A673 (cell line): ENCODE data around the gene KDR.

Experiments
- EZH2 ChIP-seq: fragments of 200-600 bp; sonication (generic); IDR thresholded peaks from 2 replicates; pipeline ENCODE4 v1.6.1; 2017; ENCODE audit warnings: borderline replicate concordance, low read depth, mild to moderate bottlenecking, mixed read lengths, antibody characterized with exemption, low read length; ENCODE audit not compliant: poor library complexity, severe bottlenecking
- TF ChIP-seq, protein P1 (sequence below): fragments of 300-800, 200-600 bp; sonication (generic); conservative IDR thresholded peaks from 2 replicates; pipeline ENCODE4 v1.5.1; 2017; ENCODE audit warnings: low read depth, mild to moderate bottlenecking, antibody characterized with exemption, low read length, moderate library complexity, mixed read lengths

DNA sequence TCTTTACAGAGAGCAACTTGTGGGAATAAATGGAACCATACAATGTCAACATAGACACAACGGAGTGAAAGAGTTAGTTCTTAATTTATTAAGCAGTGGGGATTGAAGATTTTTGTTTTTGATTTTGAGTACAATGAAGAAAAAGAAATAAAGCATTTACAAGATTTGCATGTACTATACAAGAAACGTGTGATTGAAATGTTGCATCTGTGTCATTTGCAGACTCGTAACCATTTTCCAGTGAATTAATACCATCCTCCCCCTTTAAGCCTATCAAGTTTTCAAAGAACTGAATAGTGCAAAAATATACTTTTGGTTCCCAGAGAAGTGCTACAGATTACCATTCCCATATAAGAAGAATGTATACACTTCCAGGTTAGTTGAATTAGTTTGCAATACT is 8.6 kb upstream of the KDR start:
- TF ChIP-seq, protein P1, sequence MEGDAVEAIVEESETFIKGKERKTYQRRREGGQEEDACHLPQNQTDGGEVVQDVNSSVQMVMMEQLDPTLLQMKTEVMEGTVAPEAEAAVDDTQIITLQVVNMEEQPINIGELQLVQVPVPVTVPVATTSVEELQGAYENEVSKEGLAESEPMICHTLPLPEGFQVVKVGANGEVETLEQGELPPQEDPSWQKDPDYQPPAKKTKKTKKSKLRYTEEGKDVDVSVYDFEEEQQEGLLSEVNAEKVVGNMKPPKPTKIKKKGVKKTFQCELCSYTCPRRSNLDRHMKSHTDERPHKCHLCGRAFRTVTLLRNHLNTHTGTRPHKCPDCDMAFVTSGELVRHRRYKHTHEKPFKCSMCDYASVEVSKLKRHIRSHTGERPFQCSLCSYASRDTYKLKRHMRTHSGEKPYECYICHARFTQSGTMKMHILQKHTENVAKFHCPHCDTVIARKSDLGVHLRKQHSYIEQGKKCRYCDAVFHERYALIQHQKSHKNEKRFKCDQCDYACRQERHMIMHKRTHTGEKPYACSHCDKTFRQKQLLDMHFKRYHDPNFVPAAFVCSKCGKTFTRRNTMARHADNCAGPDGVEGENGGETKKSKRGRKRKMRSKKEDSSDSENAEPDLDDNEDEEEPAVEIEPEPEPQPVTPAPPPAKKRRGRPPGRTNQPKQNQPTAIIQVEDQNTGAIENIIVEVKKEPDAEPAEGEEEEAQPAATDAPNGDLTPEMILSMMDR, result no peak
- TF ChIP-seq EZH2, result no peak
